ENCODE data around the gene ZNF141.

DNA sequence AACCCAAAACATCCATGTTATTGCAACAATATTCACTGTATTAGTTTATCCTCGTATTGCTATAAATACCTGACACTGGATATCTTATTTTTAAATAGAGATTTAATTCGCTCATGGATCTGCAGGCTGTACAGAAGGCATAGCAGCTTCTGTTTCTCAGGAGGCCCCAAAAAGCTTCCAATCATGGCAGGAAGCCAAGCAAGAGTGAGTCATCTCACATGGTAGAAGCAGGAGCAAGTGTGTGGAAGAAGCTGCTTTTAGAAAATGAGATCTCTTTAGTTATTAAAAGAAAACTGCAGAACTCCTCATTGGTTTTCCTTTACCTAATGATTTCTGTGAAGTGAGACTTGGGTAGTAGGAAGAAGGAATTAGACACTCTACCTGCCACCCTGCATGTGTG lies 48.7 kb upstream of the ZNF141 start:
- TF ChIP-seq, protein P1, sequence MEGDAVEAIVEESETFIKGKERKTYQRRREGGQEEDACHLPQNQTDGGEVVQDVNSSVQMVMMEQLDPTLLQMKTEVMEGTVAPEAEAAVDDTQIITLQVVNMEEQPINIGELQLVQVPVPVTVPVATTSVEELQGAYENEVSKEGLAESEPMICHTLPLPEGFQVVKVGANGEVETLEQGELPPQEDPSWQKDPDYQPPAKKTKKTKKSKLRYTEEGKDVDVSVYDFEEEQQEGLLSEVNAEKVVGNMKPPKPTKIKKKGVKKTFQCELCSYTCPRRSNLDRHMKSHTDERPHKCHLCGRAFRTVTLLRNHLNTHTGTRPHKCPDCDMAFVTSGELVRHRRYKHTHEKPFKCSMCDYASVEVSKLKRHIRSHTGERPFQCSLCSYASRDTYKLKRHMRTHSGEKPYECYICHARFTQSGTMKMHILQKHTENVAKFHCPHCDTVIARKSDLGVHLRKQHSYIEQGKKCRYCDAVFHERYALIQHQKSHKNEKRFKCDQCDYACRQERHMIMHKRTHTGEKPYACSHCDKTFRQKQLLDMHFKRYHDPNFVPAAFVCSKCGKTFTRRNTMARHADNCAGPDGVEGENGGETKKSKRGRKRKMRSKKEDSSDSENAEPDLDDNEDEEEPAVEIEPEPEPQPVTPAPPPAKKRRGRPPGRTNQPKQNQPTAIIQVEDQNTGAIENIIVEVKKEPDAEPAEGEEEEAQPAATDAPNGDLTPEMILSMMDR (IDR thresholded peaks at IDR 0.05), result no peak
- no peak for TF ChIP-seq POLR2AphosphoS5 (IDR thresholded peaks at IDR 0.05)
- TF ChIP-seq POLR2A (IDR thresholded peaks at IDR 0.05), result no peak

Data from suprapubic skin (tissue), 4 donors.